ENCODE results near the gene FBXW5. TPM values are rescaled to one million over a fixed set of nuclear protein-coding genes. Genes with fewer than 3 reads are reported as not detected.

The FBXW5 gene, protein sequence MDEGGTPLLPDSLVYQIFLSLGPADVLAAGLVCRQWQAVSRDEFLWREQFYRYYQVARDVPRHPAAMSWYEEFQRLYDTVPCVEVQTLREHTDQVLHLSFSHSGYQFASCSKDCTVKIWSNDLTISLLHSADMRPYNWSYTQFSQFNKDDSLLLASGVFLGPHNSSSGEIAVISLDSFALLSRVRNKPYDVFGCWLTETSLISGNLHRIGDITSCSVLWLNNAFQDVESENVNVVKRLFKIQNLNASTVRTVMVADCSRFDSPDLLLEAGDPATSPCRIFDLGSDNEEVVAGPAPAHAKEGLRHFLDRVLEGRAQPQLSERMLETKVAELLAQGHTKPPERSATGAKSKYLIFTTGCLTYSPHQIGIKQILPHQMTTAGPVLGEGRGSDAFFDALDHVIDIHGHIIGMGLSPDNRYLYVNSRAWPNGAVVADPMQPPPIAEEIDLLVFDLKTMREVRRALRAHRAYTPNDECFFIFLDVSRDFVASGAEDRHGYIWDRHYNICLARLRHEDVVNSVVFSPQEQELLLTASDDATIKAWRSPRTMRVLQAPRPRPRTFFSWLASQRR
- total RNA-seq: 150 and 202 TPM in 2 replicates

DNA sequence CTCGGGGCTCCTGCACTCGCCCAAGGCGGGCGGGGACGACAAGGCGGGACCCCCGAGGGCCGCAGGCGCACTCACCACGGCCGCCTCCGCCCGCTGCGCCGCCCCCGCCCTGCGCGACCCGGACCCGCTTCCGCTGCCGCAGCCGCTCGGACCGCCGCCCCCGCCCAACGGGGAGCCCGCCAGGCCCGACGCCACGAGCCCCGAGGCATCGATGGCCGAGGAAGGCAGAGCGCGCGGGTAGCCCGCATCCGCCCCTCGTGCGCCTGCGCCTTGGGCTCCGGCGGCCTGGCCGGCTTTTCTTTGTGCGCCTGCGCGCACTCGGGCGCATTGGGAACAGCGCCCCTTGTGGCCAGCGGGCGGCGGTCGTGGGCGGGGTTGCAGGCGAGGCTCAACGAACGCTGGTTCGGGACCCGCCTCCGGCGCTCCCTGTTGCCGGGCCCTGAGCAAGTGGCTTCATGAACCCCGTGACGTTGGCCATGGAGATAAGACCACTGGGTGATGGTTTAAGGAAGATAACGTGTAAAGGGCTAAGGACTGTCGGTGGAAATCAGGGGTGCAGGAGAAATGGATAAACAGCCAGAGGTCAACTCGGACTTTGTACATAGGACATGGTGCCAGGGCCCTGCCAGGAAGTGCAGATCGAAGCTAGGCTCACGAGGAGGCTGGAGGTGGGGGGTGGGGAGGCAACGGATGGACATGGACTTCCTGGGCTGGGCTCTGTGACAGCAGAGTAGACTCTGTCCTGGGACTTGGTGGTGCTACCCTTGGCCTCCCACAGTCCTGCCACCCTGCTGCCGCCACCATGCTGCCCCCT, at the start of gene FBXW5, which contains the start of gene C8G:
FBXW5 (minus strand) TSS at position 220 of the 814 bp plus-strand sequence. CDS start 655 bp downstream, outside the sequence.
C8G (plus strand) TSS at position 725 of the 814 bp plus-strand sequence; CDS start at position 803, 78 bp downstream.

DNA sequence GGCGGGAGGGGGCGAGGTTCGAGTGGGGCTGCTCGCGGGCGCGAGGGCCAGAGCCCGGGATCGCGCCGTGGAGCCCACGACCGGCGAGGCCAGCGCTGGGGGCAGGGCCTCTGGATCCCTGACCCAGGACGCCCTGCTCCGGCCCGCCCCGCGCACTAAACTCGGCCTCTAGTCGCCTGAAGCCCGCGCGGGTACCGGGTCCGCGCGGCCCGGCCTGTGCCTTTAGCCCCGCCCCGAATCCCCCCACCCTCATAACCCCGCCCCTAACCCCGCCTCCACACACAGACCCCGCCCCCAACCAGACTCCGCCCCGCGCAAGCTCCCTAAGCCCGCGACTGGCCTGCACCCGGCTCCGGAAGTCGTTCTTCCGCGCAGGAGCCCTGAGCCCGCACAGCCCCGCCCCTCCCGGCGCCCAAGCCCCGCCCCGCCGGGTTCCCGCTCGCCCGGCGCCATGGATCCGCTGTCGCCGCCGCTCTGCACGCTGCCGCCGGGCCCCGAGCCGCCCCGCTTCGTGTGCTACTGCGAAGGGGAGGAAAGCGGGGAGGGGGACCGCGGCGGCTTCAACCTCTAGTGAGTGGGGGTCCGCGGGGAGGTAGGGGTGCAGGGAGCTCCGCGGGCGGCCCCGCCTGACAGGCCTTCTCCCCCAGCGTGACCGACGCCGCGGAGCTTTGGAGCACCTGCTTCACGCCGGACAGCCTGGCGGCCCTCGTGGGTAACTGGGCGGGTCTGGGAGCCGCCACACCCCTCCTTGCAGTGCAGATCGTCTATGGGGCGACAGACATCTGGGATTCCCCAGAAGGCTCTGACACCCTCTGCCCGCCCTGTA, 47.7 kb upstream of the FBXW5 start, which contains the start of gene PAXX:
PAXX (plus strand) TSS at position 430 of the 826 bp plus-strand sequence; CDS start at position 452, 22 bp downstream.

DNA sequence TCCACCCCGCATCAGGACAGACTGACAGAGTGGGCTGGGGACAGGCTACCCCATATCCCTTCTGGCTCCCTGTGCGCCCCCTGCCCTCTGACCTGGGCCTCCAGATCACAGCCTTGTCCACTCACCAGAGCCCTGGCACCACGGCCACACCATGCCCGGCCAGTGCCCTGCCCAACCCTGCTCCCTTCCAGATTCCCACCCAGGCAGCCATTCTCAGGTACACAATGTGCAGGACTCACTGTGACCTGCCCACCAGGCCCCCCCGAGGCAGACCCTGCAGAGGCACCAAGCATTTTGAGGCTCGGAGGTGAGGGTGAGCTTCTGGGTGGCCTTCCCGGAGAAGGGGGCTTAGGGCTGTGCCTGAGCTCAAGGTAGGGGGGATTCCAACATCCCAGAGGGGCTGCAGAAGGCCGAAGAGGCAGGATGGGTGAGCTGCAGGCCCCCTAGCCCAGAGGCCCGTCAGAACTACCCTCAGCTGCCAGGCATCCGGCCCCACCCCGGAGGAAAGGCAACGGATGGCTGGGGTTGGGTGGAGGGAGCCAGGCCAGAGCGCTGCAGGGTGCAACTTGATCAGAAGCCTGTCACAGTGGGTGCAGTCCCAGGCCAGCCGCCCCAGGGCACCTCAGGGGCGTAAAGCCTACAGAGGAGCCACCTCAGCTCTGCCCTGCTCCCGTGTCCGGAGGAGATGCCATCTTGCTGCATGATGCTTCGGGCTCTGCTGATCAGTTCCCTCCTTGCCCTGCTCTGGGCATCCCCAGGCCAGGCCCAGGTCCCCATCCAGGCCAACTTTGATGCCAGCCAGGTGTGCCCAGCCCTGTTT, 37.9 kb upstream of the FBXW5 start, which contains the start of gene LCNL1:
LCNL1 (plus strand) TSS at position 762 of the 820 bp plus-strand sequence. CDS start 594 bp downstream, outside the sequence.

DNA sequence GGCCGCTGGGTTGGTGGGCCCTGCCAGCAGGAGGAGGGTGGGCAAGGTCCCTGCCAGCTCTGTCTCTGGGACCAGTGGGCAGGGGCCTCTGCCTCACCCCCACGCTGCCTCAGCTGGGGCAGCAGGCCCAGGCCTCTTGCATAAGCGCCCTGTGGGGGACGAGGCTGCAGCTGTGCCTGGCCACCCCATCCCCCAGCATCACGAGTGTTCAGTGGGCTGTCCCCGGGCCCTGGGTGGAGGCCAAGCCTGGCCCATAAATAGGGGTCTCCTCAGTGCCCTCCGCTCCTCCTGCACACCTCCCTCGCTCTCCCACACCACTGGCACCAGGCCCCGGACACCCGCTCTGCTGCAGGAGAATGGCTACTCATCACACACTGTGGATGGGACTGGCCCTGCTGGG, 32.7 kb upstream of the FBXW5 start, which contains the start of gene PTGDS:
PTGDS (plus strand) TSS at position 282 of the 400 bp plus-strand sequence; CDS start at position 357, 75 bp downstream.

DNA sequence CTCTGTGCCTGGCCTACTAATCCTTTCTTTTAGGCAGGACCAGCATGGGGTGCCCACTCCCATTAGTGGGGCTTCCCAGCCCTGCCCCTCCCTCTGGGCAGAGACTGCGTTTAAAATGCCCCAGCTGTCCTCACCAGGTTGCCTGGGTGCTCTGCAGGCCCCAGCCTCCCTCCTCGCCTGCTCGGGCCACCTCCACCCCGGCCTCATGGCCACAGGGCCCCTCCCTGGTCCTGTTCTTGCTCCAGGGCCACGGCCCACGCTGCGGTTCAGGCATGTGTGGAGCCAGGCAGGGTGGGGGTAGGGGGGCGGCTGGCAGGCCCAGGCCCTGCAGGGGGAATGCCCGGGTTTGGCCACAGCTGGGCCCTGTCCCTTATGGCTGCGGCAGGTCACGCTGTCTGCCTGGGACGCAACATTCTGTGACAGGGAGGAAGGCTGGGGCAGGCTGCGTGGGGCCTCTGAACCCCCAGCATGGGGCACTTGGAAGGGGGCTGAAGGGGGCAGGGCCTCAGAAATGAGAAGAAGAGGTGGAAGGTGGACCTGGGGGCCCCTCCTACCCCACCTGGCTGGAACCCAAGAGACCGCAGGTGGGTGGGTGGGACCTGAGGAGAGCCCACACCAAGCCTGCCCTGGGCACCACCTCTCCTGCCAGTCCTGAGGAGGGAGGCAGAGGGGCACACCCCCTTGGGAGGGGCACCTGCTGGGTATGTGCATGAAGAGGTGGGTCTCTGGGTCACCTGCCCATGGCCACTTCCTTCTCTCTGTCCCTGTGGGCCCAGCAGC, 7.2 kb upstream of the FBXW5 start, which contains the start of gene LCN12:
LCN12 (plus strand) TSS at position 733 of the 780 bp plus-strand sequence. CDS start 55 bp downstream, outside the sequence.

Other genes starting within 250 kb of the FBXW5 start
- gene DIPK1B, start 232.2 kb downstream of the FBXW5 start, total RNA-seq: 0.86 TPM in 1 of 2 replicates, not detected in the other
- gene LCN10, start 201.8 kb downstream of the FBXW5 start, total RNA-seq: not detected in 2 replicates
- gene LCN6, start 196.2 kb downstream of the FBXW5 start, total RNA-seq: not detected in 2 replicates
- not detected in 2 replicates for gene LCN8, start 186.5 kb downstream of the FBXW5 start, total RNA-seq
- not detected in 2 replicates for gene LCN15, start 180.2 kb downstream of the FBXW5 start, total RNA-seq
- gene TMEM141, start 153.4 kb downstream of the FBXW5 start, total RNA-seq: 84.2 and 107 TPM in 2 replicates
- gene CCDC183, start 148.4 kb downstream of the FBXW5 start, total RNA-seq: under 0.01 TPM in 1 of 2 replicates, not detected in the other
- 93.4 and 94.1 TPM in 2 replicates for gene RABL6, start 136.8 kb downstream of the FBXW5 start, total RNA-seq
- gene AJM1, start 102.3 kb downstream of the FBXW5 start, total RNA-seq: 1.4 TPM in 1 of 2 replicates, not detected in the other
- gene PHPT1, start 95.3 kb downstream of the FBXW5 start, total RNA-seq: 116 and 117 TPM in 2 replicates
- gene MAMDC4, start 92.4 kb downstream of the FBXW5 start, total RNA-seq: 0.71 and 1.4 TPM in 2 replicates
- 389 and 408 TPM in 2 replicates for gene EDF1, start 78.4 kb downstream of the FBXW5 start, total RNA-seq
- 10.3 and 13.5 TPM in 2 replicates for gene TRAF2, start 58.2 kb downstream of the FBXW5 start, total RNA-seq
- not detected in 2 replicates for gene C8G, start 505 bp upstream of the FBXW5 start, total RNA-seq
- not detected in 2 replicates for gene LCN12, start 7.5 kb upstream of the FBXW5 start, total RNA-seq
- gene PTGDS, start 32.8 kb upstream of the FBXW5 start, total RNA-seq: 16.1 and 28.3 TPM in 2 replicates
- 0.29 and 0.35 TPM in 2 replicates for gene LCNL1, start 38.3 kb upstream of the FBXW5 start, total RNA-seq
- 38.8 and 45.3 TPM in 2 replicates for gene PAXX, start 47.7 kb upstream of the FBXW5 start, total RNA-seq
- 21.6 and 29.6 TPM in 2 replicates for gene CLIC3, start 51.8 kb upstream of the FBXW5 start, total RNA-seq
- gene ABCA2, start 83.5 kb upstream of the FBXW5 start, total RNA-seq: 12.8 and 52.2 TPM in 2 replicates
- not detected in 2 replicates for gene FUT7, start 87.3 kb upstream of the FBXW5 start, total RNA-seq
- 24.2 and 27.3 TPM in 2 replicates for gene NPDC1, start 101.4 kb upstream of the FBXW5 start, total RNA-seq
- gene ENTPD2, start 109.3 kb upstream of the FBXW5 start, total RNA-seq: 0.58 TPM in 1 of 2 replicates, not detected in the other
- 17.3 and 17.5 TPM in 2 replicates for gene SAPCD2, start 125.8 kb upstream of the FBXW5 start, total RNA-seq
- 4.6 and 5.5 TPM in 2 replicates for gene UAP1L1, start 132.8 kb upstream of the FBXW5 start, total RNA-seq
- gene MAN1B1, start 142.2 kb upstream of the FBXW5 start, total RNA-seq: 122 and 133 TPM in 2 replicates
- gene DPP7, start 170.0 kb upstream of the FBXW5 start, total RNA-seq: 62.6 and 81.0 TPM in 2 replicates
- gene GRIN1, start 194.4 kb upstream of the FBXW5 start, total RNA-seq: not detected in 2 replicates
- not detected in 2 replicates for gene LRRC26, start 225.3 kb upstream of the FBXW5 start, total RNA-seq
- gene TMEM210, start 227.3 kb upstream of the FBXW5 start, total RNA-seq: not detected in 2 replicates
- 10.7 and 16.3 TPM in 2 replicates for gene ANAPC2, start 243.8 kb upstream of the FBXW5 start, total RNA-seq
- gene SSNA1, start 243.9 kb upstream of the FBXW5 start, total RNA-seq: 69.1 and 154 TPM in 2 replicates

All from myometrial cell (primary cell).